ENCODE data around the gene CLEC20A. TPM values are rescaled to one million over a fixed set of nuclear protein-coding genes. Genes with fewer than 3 reads are reported as not detected.

The CLEC20A gene
- total and polyA plus RNA-seq, 9 of the 15 experiments (the other 6 are each of a cell fraction or from before 2014, with no cell fraction given), result not detected

DNA sequence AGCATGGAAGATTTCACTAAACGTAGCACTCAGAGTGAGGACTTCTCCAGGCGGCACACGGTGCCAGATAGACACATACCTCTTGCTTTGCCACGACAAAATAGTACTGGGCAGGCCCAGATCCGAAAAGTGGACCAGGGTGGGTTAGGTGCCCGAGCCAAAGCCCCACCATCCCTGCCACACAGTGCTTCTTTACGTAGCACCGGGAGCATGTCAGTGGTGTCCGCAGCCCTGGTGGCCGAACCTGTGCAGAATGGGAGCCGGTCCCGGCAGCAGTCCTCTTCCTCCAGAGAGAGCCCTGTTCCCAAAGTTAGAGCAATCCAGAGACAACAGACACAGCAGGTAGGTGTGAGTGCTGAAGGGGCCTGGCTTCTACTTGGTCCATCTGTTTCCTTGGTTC is 38.6 kb downstream of the CLEC20A start (continued):
- no peak for TF ChIP-seq ZNF696 (CRISPR knock-in tag; conservative IDR thresholded peaks at IDR 0.05)
- TF ChIP-seq TEAD4 (IDR thresholded peaks at IDR 0.05; ENCODE audit: low read length), result no peak
- no peak for TF ChIP-seq TEAD4 (CRISPR knock-in tag; IDR thresholded peaks at IDR 0.05; ENCODE audit: borderline replicate concordance)
- TF ChIP-seq RAD21 (CRISPR knock-in tag; conservative IDR thresholded peaks at IDR 0.05 in 1 of 2, IDR thresholded peaks at IDR 0.05 in 1 of 2), result no peak
- TF ChIP-seq ZNF311 (CRISPR knock-in tag; IDR thresholded peaks at IDR 0.05), result no peak
- TF ChIP-seq, protein P1, sequence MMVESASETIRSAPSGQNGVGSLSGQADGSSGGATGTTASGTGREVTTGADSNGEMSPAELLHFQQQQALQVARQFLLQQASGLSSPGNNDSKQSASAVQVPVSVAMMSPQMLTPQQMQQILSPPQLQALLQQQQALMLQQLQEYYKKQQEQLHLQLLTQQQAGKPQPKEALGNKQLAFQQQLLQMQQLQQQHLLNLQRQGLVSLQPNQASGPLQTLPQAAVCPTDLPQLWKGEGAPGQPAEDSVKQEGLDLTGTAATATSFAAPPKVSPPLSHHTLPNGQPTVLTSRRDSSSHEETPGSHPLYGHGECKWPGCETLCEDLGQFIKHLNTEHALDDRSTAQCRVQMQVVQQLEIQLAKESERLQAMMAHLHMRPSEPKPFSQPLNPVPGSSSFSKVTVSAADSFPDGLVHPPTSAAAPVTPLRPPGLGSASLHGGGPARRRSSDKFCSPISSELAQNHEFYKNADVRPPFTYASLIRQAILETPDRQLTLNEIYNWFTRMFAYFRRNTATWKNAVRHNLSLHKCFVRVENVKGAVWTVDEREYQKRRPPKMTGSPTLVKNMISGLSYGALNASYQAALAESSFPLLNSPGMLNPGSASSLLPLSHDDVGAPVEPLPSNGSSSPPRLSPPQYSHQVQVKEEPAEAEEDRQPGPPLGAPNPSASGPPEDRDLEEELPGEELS (CRISPR knock-in tag; IDR thresholded peaks at IDR 0.05; ENCODE audit: borderline replicate concordance), result no peak
- TF ChIP-seq, protein P2, sequence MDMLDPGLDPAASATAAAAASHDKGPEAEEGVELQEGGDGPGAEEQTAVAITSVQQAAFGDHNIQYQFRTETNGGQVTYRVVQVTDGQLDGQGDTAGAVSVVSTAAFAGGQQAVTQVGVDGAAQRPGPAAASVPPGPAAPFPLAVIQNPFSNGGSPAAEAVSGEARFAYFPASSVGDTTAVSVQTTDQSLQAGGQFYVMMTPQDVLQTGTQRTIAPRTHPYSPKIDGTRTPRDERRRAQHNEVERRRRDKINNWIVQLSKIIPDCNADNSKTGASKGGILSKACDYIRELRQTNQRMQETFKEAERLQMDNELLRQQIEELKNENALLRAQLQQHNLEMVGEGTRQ (CRISPR knock-in tag; IDR thresholded peaks at IDR 0.05), result no peak
- no peak for TF ChIP-seq MYBL2 (IDR thresholded peaks at IDR 0.05; ENCODE audit: low read depth)
- TF ChIP-seq MYBL2 (CRISPR knock-in tag; IDR thresholded peaks at IDR 0.05; ENCODE audit: borderline replicate concordance), result no peak
- TF ChIP-seq, protein P3, sequence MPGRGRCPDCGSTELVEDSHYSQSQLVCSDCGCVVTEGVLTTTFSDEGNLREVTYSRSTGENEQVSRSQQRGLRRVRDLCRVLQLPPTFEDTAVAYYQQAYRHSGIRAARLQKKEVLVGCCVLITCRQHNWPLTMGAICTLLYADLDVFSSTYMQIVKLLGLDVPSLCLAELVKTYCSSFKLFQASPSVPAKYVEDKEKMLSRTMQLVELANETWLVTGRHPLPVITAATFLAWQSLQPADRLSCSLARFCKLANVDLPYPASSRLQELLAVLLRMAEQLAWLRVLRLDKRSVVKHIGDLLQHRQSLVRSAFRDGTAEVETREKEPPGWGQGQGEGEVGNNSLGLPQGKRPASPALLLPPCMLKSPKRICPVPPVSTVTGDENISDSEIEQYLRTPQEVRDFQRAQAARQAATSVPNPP (IDR thresholded peaks at IDR 0.05; ENCODE audit: borderline replicate concordance, insufficient read depth, insufficient read length), result no peak

Measured in K562 (cell line).